K562 (cell line): ENCODE results near the gene RBM4B. TPM values are rescaled to one million over a fixed set of nuclear protein-coding genes. Genes with fewer than 3 reads are reported as not detected.
A peak's percentile ranks its signal among the peaks of the same experiment; 100 is the strongest.

Experiments used
- BRD4 ChIP-seq: fragments of 200-600 bp; sonication (generic); IDR thresholded peaks from 2 replicates; pipeline ENCODE4 v1.6.1; 2017; ENCODE audit warnings: inconsistent platforms
- EP300 ChIP-seq: IDR thresholded peaks from 2 replicates; pipeline ENCODE4 v1.6.1; 2012; ENCODE audit warnings: low read length, improper control_type of control experiment
- MEIS2 ChIP-seq: fragments of 450-650 bp; IDR thresholded peaks from 2 replicates; pipeline ENCODE4 v1.6.1; 2014; ENCODE audit warnings: mild to moderate bottlenecking; ENCODE audit not compliant: partially characterized antibody
- PCBP1 ChIP-seq: fragments of 200-400 bp; formaldehyde crosslinking; IDR thresholded peaks from 2 replicates; pipeline ENCODE4 v1.6.1; 2018; ENCODE audit warnings: mild to moderate bottlenecking, low read depth, low read length; ENCODE audit not compliant: poor library complexity, severe bottlenecking
- PHF8 ChIP-seq: fragments of 200-600 bp; sonication (generic); IDR thresholded peaks from 2 replicates; pipeline ENCODE4 v1.6.1; 2012; ENCODE audit warnings: mixed run types, mild to moderate bottlenecking, inconsistent platforms, low read length, moderate library complexity, borderline replicate concordance
- RBM25 ChIP-seq: fragments of 200-400 bp; formaldehyde crosslinking; IDR thresholded peaks from 2 replicates; pipeline ENCODE4 v1.6.1; 2018; ENCODE audit warnings: low read length, low read depth, moderate library complexity; ENCODE audit not compliant: severe bottlenecking
- SMAD3 ChIP-seq: fragments of 450-650 bp; formaldehyde crosslinking; conservative IDR thresholded peaks from 2 replicates; pipeline ENCODE4 v1.4.0; 2020; ENCODE audit warnings: mild to moderate bottlenecking
- TBL1XR1 ChIP-seq, 2 experiments: IDR thresholded peaks; 2 replicates each; pipeline ENCODE4 v1.6.1; 2012; ENCODE audit warnings: improper control_type of control experiment in 2 of 2, low read length in 2 of 2, mild to moderate bottlenecking in 1 of 2
- ZNF239 ChIP-seq: fragments of 250-450 bp; sonication (Bioruptor Pico); IDR thresholded peaks from 2 replicates; pipeline ENCODE4 v1.4.0; 2020; ENCODE audit warnings: mild to moderate bottlenecking
- polyA plus RNA-seq, 8 experiments: library from polyadenylated mRNA; depleted of rRNA in 4 of 8; stranded (reverse) in 5 of 8; unstranded in 3 of 8; fragments of >200 nt; fragmentation: Nextera tagmentation in 2 of 8; fragmentation: Illumina TruSeq in 1 of 8; extraction: Ambion mirVana in 2 of 8; extraction: Trizol in 1 of 8; gene quantifications; 2 replicates each; pipeline versions ENCODE4 v1.2.1 to v1.2.3, GENCODE V29; 2011 to 2014; ENCODE audit warnings: inconsistent platforms in 1 of 8, missing spikeins in 1 of 8
- total RNA-seq, 7 experiments: library from RNA; depleted of rRNA in 6 of 7; stranded (reverse); fragments of >200 nt in 6 of 7; fragmentation: Illumina TruSeq in 2 of 7; extraction: Trizol in 2 of 7; gene quantifications; 2 replicates each; pipeline versions ENCODE4 v1.2.1 to v1.2.3, GENCODE V29; 2011 to 2021; ENCODE audit warnings: low replicate concordance in 1 of 7
- TF ChIP-seq, protein P1 (sequence below): fragments of 200-800 bp; sonication (Bioruptor generic); IDR thresholded peaks from 2 replicates; pipeline ENCODE4 v1.6.1; 2016; ENCODE audit warnings: missing genetic modification characterization, missing compliant biosample characterization
- TF ChIP-seq, protein P2 (sequence below), 2 experiments: fragments of 200-800 bp in 1 of 2; sonication (Bioruptor generic) in 1 of 2; sonication (generic) in 1 of 2; formaldehyde crosslinking in 1 of 2; IDR thresholded peaks in 1 of 2; conservative IDR thresholded peaks in 1 of 2; 2 replicates each; pipeline versions ENCODE4 v1.5.0 to v1.6.1; 2016 to 2020; ENCODE audit warnings: missing compliant biosample characterization in 1 of 2, missing genetic modification characterization in 1 of 2, missing genetic modification reagents in 1 of 2
- TF ChIP-seq, protein P3 (sequence below), 2 experiments: IDR thresholded peaks in 1 of 2; conservative IDR thresholded peaks in 1 of 2; 2 replicates each; pipeline ENCODE4 v1.6.1; 2016; ENCODE audit warnings: low read depth in 2 of 2, mild to moderate bottlenecking in 1 of 2, missing compliant biosample characterization in 1 of 2, missing genetic modification characterization in 1 of 2, moderate library complexity in 1 of 2
- TF ChIP-seq, protein P4 (sequence below), 2 experiments: IDR thresholded peaks; 2 replicates each; pipeline ENCODE4 v1.6.1; 2012; ENCODE audit warnings: improper control_type of control experiment in 2 of 2, low read depth in 2 of 2, low read length in 2 of 2, borderline replicate concordance in 1 of 2

RBM4B gene
- total and polyA plus RNA-seq, 9 of the 15 experiments (the other 6 are each of a cell fraction or from before 2014, with no cell fraction given), result 14.6 to 39.9 (median 23.3) TPM

DNA sequence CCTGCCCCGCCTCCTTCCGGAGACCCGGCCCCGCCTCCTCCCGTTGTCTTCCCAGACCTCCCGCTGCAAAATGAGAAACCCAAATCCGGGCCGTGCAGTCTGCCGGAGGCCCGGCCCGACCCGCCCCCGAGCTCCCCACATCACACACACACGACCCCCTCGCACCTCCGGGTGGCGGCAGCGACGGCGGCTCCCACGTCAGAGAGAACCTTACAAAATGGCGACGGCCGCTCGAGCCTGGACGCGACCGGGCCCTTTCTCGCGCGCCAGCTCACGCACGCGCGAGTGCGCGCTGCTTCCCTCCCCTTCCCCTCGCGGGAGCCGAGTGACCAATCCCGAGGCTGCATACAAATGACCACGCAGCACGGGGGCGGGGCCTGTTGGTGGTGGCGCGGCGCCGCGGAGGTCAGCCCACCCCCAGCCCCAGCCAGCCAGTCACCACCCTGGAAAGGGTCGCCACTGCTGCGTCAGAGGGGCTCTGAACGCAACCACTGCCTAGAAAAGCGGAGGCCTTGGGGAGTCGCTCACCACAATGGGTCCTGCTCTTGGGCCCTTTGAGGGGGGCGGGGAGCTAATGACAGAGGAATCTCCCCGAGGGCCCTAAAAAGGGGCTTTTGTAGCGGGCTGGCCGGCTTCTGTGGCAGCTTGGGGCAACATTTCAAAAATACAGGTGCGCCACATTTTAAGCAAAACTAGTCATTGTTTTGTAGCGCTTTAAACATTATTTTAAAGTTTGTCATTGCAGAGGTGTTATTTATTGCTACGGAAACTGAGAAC, at the start of gene RBM4B (continued):
- TF ChIP-seq, protein P1, sequence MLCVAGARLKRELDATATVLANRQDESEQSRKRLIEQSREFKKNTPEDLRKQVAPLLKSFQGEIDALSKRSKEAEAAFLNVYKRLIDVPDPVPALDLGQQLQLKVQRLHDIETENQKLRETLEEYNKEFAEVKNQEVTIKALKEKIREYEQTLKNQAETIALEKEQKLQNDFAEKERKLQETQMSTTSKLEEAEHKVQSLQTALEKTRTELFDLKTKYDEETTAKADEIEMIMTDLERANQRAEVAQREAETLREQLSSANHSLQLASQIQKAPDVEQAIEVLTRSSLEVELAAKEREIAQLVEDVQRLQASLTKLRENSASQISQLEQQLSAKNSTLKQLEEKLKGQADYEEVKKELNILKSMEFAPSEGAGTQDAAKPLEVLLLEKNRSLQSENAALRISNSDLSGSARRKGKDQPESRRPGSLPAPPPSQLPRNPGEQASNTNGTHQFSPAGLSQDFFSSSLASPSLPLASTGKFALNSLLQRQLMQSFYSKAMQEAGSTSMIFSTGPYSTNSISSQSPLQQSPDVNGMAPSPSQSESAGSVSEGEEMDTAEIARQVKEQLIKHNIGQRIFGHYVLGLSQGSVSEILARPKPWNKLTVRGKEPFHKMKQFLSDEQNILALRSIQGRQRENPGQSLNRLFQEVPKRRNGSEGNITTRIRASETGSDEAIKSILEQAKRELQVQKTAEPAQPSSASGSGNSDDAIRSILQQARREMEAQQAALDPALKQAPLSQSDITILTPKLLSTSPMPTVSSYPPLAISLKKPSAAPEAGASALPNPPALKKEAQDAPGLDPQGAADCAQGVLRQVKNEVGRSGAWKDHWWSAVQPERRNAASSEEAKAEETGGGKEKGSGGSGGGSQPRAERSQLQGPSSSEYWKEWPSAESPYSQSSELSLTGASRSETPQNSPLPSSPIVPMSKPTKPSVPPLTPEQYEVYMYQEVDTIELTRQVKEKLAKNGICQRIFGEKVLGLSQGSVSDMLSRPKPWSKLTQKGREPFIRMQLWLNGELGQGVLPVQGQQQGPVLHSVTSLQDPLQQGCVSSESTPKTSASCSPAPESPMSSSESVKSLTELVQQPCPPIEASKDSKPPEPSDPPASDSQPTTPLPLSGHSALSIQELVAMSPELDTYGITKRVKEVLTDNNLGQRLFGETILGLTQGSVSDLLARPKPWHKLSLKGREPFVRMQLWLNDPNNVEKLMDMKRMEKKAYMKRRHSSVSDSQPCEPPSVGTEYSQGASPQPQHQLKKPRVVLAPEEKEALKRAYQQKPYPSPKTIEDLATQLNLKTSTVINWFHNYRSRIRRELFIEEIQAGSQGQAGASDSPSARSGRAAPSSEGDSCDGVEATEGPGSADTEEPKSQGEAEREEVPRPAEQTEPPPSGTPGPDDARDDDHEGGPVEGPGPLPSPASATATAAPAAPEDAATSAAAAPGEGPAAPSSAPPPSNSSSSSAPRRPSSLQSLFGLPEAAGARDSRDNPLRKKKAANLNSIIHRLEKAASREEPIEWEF (CRISPR knock-in tag), result no peak
- no peak for TF ChIP-seq ZNF239 (CRISPR knock-in tag)
- TF ChIP-seq PCBP1, result peak; percentile 84
- TF ChIP-seq, protein P2, sequence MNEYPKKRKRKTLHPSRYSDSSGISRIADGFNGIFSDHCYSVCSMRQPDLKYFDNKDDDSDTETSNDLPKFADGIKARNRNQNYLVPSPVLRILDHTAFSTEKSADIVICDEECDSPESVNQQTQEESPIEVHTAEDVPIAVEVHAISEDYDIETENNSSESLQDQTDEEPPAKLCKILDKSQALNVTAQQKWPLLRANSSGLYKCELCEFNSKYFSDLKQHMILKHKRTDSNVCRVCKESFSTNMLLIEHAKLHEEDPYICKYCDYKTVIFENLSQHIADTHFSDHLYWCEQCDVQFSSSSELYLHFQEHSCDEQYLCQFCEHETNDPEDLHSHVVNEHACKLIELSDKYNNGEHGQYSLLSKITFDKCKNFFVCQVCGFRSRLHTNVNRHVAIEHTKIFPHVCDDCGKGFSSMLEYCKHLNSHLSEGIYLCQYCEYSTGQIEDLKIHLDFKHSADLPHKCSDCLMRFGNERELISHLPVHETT (CRISPR knock-in tag; conservative IDR thresholded peaks at IDR 0.05 in 1 of 2, IDR thresholded peaks at IDR 0.05 in 1 of 2), result peak in 1 of 2 experiments; percentile 44; a peak in 1 of 4 replicates
- 0 out of 4 replicates have a peak, but pooled peaks of 1 of the 2 experiments have one; percentile 10 for TF ChIP-seq TBL1XR1 (IDR thresholded peaks at IDR 0.05; ENCODE audit: low read length in 2 of 2)
- TF ChIP-seq, protein P3, sequence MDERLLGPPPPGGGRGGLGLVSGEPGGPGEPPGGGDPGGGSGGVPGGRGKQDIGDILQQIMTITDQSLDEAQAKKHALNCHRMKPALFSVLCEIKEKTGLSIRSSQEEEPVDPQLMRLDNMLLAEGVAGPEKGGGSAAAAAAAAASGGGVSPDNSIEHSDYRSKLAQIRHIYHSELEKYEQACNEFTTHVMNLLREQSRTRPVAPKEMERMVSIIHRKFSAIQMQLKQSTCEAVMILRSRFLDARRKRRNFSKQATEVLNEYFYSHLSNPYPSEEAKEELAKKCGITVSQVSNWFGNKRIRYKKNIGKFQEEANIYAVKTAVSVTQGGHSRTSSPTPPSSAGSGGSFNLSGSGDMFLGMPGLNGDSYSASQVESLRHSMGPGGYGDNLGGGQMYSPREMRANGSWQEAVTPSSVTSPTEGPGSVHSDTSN (CRISPR knock-in tag; IDR thresholded peaks at IDR 0.05; ENCODE audit: low read depth), result no peak
- TF ChIP-seq, protein P3 (tag; conservative IDR thresholded peaks at IDR 0.05; ENCODE audit: low read depth), result no peak
- no peak for TF ChIP-seq EP300
- TF ChIP-seq SMAD3 (CRISPR knock-in tag), result 0 out of 2 replicates have a peak, but pooled peaks have one; percentile 25
- TF ChIP-seq, protein P4, sequence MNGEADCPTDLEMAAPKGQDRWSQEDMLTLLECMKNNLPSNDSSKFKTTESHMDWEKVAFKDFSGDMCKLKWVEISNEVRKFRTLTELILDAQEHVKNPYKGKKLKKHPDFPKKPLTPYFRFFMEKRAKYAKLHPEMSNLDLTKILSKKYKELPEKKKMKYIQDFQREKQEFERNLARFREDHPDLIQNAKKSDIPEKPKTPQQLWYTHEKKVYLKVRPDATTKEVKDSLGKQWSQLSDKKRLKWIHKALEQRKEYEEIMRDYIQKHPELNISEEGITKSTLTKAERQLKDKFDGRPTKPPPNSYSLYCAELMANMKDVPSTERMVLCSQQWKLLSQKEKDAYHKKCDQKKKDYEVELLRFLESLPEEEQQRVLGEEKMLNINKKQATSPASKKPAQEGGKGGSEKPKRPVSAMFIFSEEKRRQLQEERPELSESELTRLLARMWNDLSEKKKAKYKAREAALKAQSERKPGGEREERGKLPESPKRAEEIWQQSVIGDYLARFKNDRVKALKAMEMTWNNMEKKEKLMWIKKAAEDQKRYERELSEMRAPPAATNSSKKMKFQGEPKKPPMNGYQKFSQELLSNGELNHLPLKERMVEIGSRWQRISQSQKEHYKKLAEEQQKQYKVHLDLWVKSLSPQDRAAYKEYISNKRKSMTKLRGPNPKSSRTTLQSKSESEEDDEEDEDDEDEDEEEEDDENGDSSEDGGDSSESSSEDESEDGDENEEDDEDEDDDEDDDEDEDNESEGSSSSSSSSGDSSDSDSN (IDR thresholded peaks at IDR 0.05; ENCODE audit: borderline replicate concordance in 1 of 2, low read depth in 2 of 2, low read length in 2 of 2), result 0 out of 4 replicates have a peak, but pooled peaks of 1 of the 2 experiments have one; percentile 28
- TF ChIP-seq RBM25, result peak; percentile 90
- peak; percentile 62 for TF ChIP-seq MEIS2
- peak; percentile 83; the same call in 1 of the 2 replicates for TF ChIP-seq PHF8
- TF ChIP-seq BRD4, result no peak
